ENCODE measurements around the gene CERK.

- no peak for TF ChIP-seq POLR2A (IDR thresholded peaks at IDR 0.05)
- TF ChIP-seq CTCF (IDR thresholded peaks at IDR 0.05), result no peak
Measured at GRCh38 chr22:46777609-46777970, 39.5 kb upstream of the CERK start.

Measured in heart left ventricle (tissue), 13 donors.